ENCODE measurements around the gene SELPLG.
A peak's percentile ranks its signal among the peaks of the same experiment; 100 is the strongest.
"Not testable (repeated sequence)": the region's sequence is repeated elsewhere in the genome, so short reads cannot be mapped to it uniquely, and the experiment has no call there.

The SELPLG gene

DNA sequence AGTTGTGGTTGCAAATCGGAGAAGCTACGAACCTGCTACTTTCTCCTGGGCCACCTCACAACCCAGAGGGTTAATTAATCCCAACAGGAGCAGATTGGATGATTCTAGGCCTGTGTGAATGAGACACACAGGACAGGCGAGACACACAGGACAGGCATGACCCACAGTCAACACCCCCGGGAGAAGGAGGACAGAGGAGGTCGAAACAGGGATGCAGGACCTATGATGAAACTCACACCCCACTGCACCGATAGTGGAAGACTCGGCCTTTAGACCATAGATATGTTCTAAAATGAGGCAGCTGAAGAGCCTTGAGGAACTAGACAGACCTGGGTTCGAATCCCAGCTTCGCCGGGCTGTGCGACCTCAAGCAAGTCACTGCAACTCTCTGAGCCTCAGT, 47.4 kb downstream of the SELPLG start:
- H3K9me3 Mint-ChIP-seq, result no peaks in the 10 kb centered on the region
- ATAC-seq, result no peak

GRCh38 chr12:108585864-108586263, 47.8 kb downstream of the SELPLG start:
- H3K4me3 Mint-ChIP-seq, result no peak overlapping the region
- H3K27ac Mint-ChIP-seq, result no peak overlapping the region
- H3K4me1 Mint-ChIP-seq, result no peaks in the 10 kb centered on the region
- no peaks in the 10 kb centered on the region for H3K9me3 Mint-ChIP-seq
- peaks cover 11% of the 10 kb centered on the region for H3K27me3 Mint-ChIP-seq
- no peak for DNase-seq
- ATAC-seq, result no peak

More for the DNA sequence above, 47.4 kb downstream of the SELPLG start:
- peaks cover 11% of the 10 kb centered on the region for H3K27me3 Mint-ChIP-seq
- no peak for DNase-seq
- H3K4me3 Mint-ChIP-seq, result no peak overlapping the region
- H3K4me1 Mint-ChIP-seq, result no peaks in the 10 kb centered on the region
- no peak overlapping the region for H3K27ac Mint-ChIP-seq

GRCh38 chr12:108584456-108585065, 49.1 kb downstream of the SELPLG start:
- Mint-ChIP-seq H3K9me3 (no peaks in the 10 kb centered on the region), H3K27ac (no peak overlapping the region), H3K4me3 (no peak overlapping the region), H3K4me1 (no peaks in the 10 kb centered on the region), H3K27me3 (peaks cover 11% of the 10 kb centered on the region)
- ATAC-seq (no peak), DNase-seq (no peak)

GRCh38 chr12:108583991-108584390, 49.7 kb downstream of the SELPLG start:
- H3K4me3 Mint-ChIP-seq, result no peak overlapping the region
- H3K27ac Mint-ChIP-seq, result peak overlapping the region in 1 of 2 donors; percentile 60
- ATAC-seq, result no peak

GRCh38 chr12:108582978-108583770, 50.5 kb downstream of the SELPLG start:
- Mint-ChIP-seq H3K4me3 (no peak overlapping the region), H3K9me3 (peaks cover 0 to 12% of the 10 kb centered on the region in 2 donors), H3K27me3 (peaks cover 6% of the 10 kb centered on the region), H3K4me1 (no peaks in the 10 kb centered on the region), H3K27ac (no peak overlapping the region)
- DNase-seq, result no peak
- no peak for ATAC-seq

More at GRCh38 chr12:108583991-108584390, 49.7 kb downstream of the SELPLG start:
- H3K9me3 Mint-ChIP-seq, result peaks cover 0 to 4% of the 10 kb centered on the region in 2 donors
- no peaks in the 10 kb centered on the region for H3K4me1 Mint-ChIP-seq
- DNase-seq, result no peak
- H3K27me3 Mint-ChIP-seq, result peaks cover 11% of the 10 kb centered on the region

GRCh38 chr12:108582509-108582908, 51.2 kb downstream of the SELPLG start:
- Mint-ChIP-seq H3K4me3 (no peak overlapping the region), H3K9me3 (peaks cover 0 to 14% of the 10 kb centered on the region in 2 donors), H3K4me1 (peaks cover 2% of the 10 kb centered on the region), H3K27ac (no peak overlapping the region), H3K27me3 (no peaks in the 10 kb centered on the region)
- ATAC-seq (no peak), DNase-seq (no peak)

- Mint-ChIP-seq H3K27me3 (no peaks in the 10 kb centered on the region), H3K4me3 (no peak overlapping the region), H3K4me1 (peaks cover 12% of the 10 kb centered on the region), H3K27ac (no peak overlapping the region), H3K9me3 (peaks cover 0 to 14% of the 10 kb centered on the region in 2 donors)
- ATAC-seq (no peak), DNase-seq (no peak)
Observed at GRCh38 chr12:108581311-108582227, 52.1 kb downstream of the SELPLG start.

GRCh38 chr12:108580531-108580930, 53.2 kb downstream of the SELPLG start:
- Mint-ChIP-seq H3K4me1 (peaks cover 22% of the 10 kb centered on the region), H3K9me3 (peaks cover 0 to 14% of the 10 kb centered on the region in 2 donors), H3K4me3 (no peak overlapping the region), H3K27ac (no peak overlapping the region), H3K27me3 (no peaks in the 10 kb centered on the region)
- ATAC-seq, result no peak
- DNase-seq, result no peak

DNA sequence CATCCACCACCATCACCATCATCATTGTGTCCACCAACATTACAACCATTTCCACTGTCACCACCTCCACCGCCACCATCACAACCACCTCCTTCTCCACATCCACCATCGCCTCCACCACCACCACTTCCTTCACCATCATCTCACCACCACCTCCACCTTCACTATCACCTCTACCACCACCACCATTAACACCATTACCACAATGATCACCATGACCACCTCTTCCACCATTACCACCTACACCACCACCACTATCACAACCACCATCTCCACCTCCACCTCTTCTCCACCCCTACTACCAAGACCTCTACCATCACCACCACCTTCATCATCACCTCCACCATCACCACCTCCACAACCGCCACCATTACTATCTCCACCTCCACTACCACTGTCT, 54.9 kb downstream of the SELPLG start:
- DNase-seq (no peak), ATAC-seq (no peak)
- Mint-ChIP-seq H3K9me3 (peaks cover 0 to 14% of the 10 kb centered on the region in 2 donors), H3K4me1 (peaks cover 39% of the 10 kb centered on the region), H3K4me3 (no peak overlapping the region), H3K27ac (peak overlapping the region in 1 of 2 donors; percentile 56), H3K27me3 (no peaks in the 10 kb centered on the region)

DNA sequence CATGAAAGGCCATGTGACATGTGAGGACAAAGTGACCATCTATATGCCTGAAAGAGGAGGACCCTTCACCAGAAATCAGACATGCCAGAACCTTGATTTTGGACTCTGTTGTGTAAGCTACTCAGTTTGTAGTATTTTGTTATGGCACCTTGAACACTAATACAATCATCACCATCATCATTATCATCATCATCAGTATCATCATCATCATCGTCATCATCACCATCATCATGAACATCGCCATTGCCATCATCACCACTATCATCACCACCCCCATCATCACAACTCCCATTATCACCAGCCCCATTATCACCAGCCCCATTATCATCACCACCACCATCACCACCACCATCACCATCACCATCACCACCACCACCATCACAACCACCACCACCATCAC, 55.4 kb downstream of the SELPLG start:
- no peak for ATAC-seq

DNA sequence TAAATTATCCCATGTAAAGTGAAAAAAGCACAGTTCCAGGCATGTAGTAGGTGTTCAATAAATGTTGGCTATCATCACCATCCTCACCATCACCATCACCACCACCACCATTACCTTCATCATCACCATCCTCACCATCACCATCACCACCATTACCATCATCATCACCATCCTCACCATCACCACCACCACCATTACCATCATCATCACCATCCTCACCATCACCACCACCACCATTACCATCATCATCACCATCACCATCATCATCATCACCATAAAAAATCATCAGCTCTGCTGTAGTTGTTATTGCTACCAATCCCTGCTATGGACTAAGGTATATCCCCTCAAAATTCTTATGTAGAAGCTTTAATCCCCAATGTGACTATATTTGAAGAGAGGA, 56.2 kb downstream of the SELPLG start:
- Mint-ChIP-seq H3K27ac (no peak overlapping the region), H3K9me3 (peaks cover 0 to 14% of the 10 kb centered on the region in 2 donors), H3K4me1 (peaks cover 53% of the 10 kb centered on the region), H3K27me3 (no peaks in the 10 kb centered on the region), H3K4me3 (no peak overlapping the region)
- DNase-seq (no peak), ATAC-seq (no peak)

More for the DNA sequence above, 55.4 kb downstream of the SELPLG start:
- H3K9me3 Mint-ChIP-seq, result peaks cover 0 to 14% of the 10 kb centered on the region in 2 donors
- H3K27ac Mint-ChIP-seq, result no peak overlapping the region
- no peak overlapping the region for H3K4me3 Mint-ChIP-seq
- H3K4me1 Mint-ChIP-seq, result peaks cover 45% of the 10 kb centered on the region
- H3K27me3 Mint-ChIP-seq, result no peaks in the 10 kb centered on the region
- DNase-seq, result no peak

DNA sequence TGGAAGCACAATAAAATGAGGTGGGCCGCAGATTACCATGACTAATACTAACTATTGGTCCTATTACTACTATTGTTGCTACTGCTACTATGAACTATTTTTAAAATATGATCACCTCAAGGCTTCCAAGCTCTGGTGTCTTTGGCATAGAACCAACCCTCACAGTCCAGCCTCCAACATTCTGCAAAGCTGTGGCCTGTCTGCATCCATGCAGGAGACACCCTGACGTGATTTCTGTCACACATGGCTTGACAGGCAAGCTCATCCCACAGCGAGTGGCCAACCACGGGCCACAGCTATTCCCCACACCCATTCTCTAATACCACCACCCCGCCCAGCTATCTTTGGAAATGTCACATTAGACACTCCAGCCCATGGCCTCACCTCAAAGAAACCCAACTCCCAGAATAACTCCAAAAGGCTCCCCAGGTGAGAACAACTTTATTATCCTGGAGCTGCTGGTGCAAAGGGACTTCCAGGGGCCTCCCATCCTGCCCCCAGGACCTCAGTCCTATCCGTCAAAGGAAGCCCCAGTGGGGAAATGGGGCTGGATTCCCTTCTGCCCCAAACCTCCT, 56.9 kb downstream of the SELPLG start:
- DNase-seq (no peak), ATAC-seq (no peak)
- no peaks in the 10 kb centered on the region for H3K27me3 Mint-ChIP-seq
- H3K4me3 Mint-ChIP-seq, result no peak overlapping the region
- H3K27ac Mint-ChIP-seq, result peak overlapping the region in 1 of 2 donors; percentile 41
- H3K4me1 Mint-ChIP-seq, result peaks cover 60% of the 10 kb centered on the region
- peaks cover 0 to 14% of the 10 kb centered on the region in 2 donors for H3K9me3 Mint-ChIP-seq

DNA sequence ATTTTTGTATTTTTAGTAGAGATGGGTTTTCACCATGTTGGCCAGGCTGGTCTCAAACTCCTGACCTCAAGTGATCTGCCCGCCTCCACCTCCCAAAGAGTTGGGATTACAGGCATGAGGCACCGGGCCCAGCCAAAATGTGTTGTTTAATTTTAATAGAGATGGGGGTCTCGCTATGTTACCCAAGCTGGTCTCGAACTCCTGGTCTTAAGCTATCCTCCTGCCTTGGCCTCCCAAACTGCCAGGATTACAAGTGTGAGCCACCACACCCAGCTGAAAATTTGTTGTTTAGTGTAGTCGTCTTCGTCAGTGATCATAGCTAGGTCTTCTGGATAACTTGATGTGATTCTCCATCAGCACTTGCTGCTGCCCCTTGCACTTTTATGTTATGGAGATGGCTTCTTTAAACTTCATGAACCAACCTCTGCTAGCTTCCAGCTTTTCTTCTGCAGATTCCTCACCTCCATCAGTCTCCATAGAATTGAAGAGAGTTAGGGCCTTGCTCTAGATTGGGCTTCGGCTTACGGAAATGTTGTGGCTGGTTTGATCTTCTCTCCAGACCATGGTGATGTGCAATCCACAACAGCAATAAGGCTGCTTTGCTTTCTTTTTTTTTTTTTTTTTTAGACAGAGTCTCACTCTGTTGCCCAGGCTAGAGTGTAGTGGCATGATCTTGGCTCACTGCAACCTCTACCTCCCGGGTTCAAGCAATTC, 58.3 kb downstream of the SELPLG start:
- no peak for ATAC-seq
- H3K27me3 Mint-ChIP-seq, result no peaks in the 10 kb centered on the region
- no peak for DNase-seq
- peaks cover 72% of the 10 kb centered on the region for H3K4me1 Mint-ChIP-seq
- H3K4me3 Mint-ChIP-seq, result peak overlapping the region in 1 of 2 donors; percentile 29
- H3K27ac Mint-ChIP-seq, result no peak overlapping the region
- peaks cover 0 to 14% of the 10 kb centered on the region in 2 donors for H3K9me3 Mint-ChIP-seq

DNA sequence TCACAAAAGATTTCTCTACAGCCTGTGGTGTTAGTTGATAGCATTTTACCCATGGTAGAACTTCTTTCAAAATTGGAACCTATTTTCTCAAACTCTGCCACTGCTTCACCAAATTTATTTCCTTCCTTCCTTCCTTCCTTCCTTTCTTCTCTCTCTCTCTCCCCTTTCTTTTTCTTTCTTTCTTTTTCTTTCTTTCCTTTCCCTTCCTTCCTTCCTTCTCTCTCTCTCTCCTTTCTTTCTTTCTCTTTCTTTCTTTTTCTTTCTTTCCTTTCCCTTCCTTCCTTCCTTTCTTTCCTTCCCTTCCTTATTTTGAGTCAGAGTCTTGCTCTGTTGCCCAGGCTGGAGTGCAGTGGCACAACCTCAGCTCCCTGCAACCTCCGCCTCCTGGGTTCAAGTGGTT, 59.4 kb downstream of the SELPLG start:
- ATAC-seq, H3K4me3 Mint-ChIP-seq, DNase-seq, H3K27me3 Mint-ChIP-seq: not testable (repeated sequence)
- Mint-ChIP-seq H3K9me3 (peaks cover 0 to 13% of the 10 kb centered on the region in 2 donors), H3K27ac (peak overlapping the region in 1 of 2 donors; percentile 41), H3K4me1 (peaks cover 83% of the 10 kb centered on the region)

Data from stimulated activated naive CD8-positive, alpha-beta T cell treated with anti-CD3 and anti-CD28 coated beads, Interleukin-15, amount 100 ng/mL, for 72 hours (primary cell).